Sigmoid colon (tissue), 4 donors: ENCODE data around the gene SCARB1.

Experiments used
- CTCF ChIP-seq, 4 experiments: fragments of 450-650 bp in 3 of 4; fragments of 200-600 bp in 1 of 4; IDR thresholded peaks; one replicate each; pipeline ENCODE4 v1.5.1; 2016 to 2019; ENCODE audit warnings: antibody characterized with exemption in 4 of 4, mild to moderate bottlenecking in 3 of 4, moderate library complexity in 2 of 4
- EP300 ChIP-seq, 4 donors: sonication (generic); formaldehyde crosslinking; IDR thresholded peaks; one replicate each; pipeline ENCODE4 v1.6.1; 2017; ENCODE audit warnings: antibody characterized with exemption in 4 of 4
- POLR2A ChIP-seq, 2 donors: fragments of 450-650 bp; IDR thresholded peaks; one replicate each; pipeline ENCODE4 v1.6.1; 2016; ENCODE audit warnings: antibody characterized with exemption in 2 of 2, mild to moderate bottlenecking in 2 of 2, moderate library complexity in 2 of 2
- POLR2AphosphoS5 ChIP-seq, 4 donors: sonication (generic); formaldehyde crosslinking; IDR thresholded peaks; one replicate each; pipeline ENCODE4 v1.6.1; 2017; ENCODE audit warnings: antibody characterized with exemption in 4 of 4

DNA sequence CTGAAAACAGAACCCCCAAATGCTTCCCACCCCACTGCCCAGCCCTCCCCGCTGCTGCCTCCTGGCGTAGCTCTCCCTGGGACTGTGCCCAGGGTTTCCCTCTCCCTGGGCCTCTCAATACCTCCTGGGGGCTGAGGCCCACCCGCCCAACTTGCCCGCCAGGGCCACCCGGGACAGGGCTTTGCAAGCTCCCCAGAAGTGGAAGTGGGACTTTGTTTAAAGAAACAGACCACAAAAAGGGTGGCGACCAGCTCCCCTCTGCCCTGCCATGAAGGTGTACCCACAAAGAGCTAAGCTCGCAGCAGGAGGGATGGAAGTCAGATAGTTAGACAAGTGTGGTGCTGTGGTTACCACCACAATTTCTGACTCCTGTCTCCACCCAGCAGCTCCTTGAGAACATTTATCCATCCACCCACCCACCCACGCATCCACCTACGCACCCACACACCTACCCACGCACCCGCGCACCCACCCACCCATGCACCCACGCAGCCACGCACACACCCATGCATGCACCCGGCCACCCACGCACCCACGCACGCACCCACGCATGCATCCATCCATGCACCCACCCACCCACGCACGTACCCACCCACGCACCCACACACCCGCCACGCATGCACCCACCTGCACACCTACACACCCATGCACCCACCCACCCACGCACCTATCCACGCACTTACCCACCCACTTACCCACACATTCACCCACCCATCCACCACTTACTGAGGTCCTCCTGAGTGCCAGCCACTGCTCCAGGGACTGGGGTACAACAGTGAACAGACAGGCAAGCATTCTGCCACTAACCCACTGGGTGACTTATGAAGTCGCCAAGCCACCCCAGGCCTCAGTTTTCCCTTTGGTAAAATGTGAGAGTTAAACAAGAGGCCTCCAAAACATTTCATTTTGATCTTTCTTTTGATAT lies 127.3 kb downstream of the SCARB1 start:
- TF ChIP-seq CTCF (IDR thresholded peaks at IDR 0.05) = no peak
- no peak for TF ChIP-seq EP300 (IDR thresholded peaks at IDR 0.05)
- no peak for TF ChIP-seq POLR2AphosphoS5 (IDR thresholded peaks at IDR 0.05)
- TF ChIP-seq POLR2A (IDR thresholded peaks at IDR 0.05) = no peak
